HepG2 (cell line): Measurements from ENCODE around the gene FRMD3. TPM values are rescaled to one million over a fixed set of nuclear protein-coding genes. Genes with fewer than 3 reads are reported as not detected.
A peak's percentile ranks its signal among the peaks of the same experiment; 100 is the strongest.

ENCODE experiments used
- ARID2 ChIP-seq: sonication (generic); formaldehyde crosslinking; IDR thresholded peaks from 2 replicates; pipeline ENCODE4 v1.8.1; 2022; ENCODE audit warnings: mild to moderate bottlenecking, missing genetic modification reagents, borderline replicate concordance
- CEBPB ChIP-seq: IDR thresholded peaks from 2 replicates; pipeline ENCODE4 v1.6.1; 2011; ENCODE audit warnings: low read depth, low read length, improper control_type of control experiment, borderline replicate concordance
- HNRNPUL1 ChIP-seq: fragments of 200-400 bp; formaldehyde crosslinking; IDR thresholded peaks from 2 replicates; pipeline ENCODE4 v1.6.1; 2017; ENCODE audit warnings: low read depth, mild to moderate bottlenecking, low read length, moderate library complexity
- KDM2A ChIP-seq: sonication (generic); formaldehyde crosslinking; IDR thresholded peaks from 2 replicates; pipeline ENCODE4 v1.4.0; 2020; ENCODE audit warnings: low read depth, missing genetic modification reagents, borderline replicate concordance
- MED8 ChIP-seq: sonication (generic); formaldehyde crosslinking; IDR thresholded peaks from 2 replicates; pipeline ENCODE4 v1.8.1; 2023; ENCODE audit warnings: mild to moderate bottlenecking, missing genetic modification reagents; ENCODE audit not compliant: insufficient replicate concordance
- NCOA2 ChIP-seq: sonication (generic); formaldehyde crosslinking; IDR thresholded peaks from 2 replicates; pipeline ENCODE4 v1.8.0; 2022; ENCODE audit warnings: inconsistent platforms
- SKIL ChIP-seq: sonication (generic); formaldehyde crosslinking; IDR thresholded peaks from 2 replicates; pipeline ENCODE4 v1.8.0; 2022; ENCODE audit warnings: missing genetic modification reagents, mild to moderate bottlenecking, moderate library complexity, borderline replicate concordance
- THAP7 ChIP-seq: sonication (generic); formaldehyde crosslinking; IDR thresholded peaks from 2 replicates; pipeline ENCODE4 v1.8.1; 2023; ENCODE audit warnings: mild to moderate bottlenecking, missing genetic modification reagents
- TSC22D2 ChIP-seq: sonication (generic); formaldehyde crosslinking; IDR thresholded peaks from 2 replicates; pipeline ENCODE4 v1.5.1; 2020; ENCODE audit warnings: missing genetic modification reagents, mild to moderate bottlenecking, borderline replicate concordance
- WIZ ChIP-seq: sonication (generic); formaldehyde crosslinking; IDR thresholded peaks from 2 replicates; pipeline ENCODE4 v1.5.1; 2020; ENCODE audit warnings: mild to moderate bottlenecking, missing genetic modification reagents
- ZC3H4 ChIP-seq: sonication (generic); formaldehyde crosslinking; IDR thresholded peaks from 2 replicates; pipeline ENCODE4 v1.4.0; 2020; ENCODE audit warnings: missing genetic modification reagents, borderline replicate concordance
- ZNF501 ChIP-seq: sonication (generic); formaldehyde crosslinking; IDR thresholded peaks from 2 replicates; pipeline ENCODE4 v1.5.1; 2020; ENCODE audit warnings: mild to moderate bottlenecking, moderate library complexity, missing genetic modification reagents
- ZNF510 ChIP-seq: sonication (generic); formaldehyde crosslinking; IDR thresholded peaks from 2 replicates; pipeline ENCODE4 v1.4.0; 2020; ENCODE audit warnings: low read depth, mild to moderate bottlenecking, missing genetic modification reagents
- ZNF605 ChIP-seq: sonication (generic); formaldehyde crosslinking; IDR thresholded peaks from 2 replicates; pipeline ENCODE4 v1.8.0; 2022; ENCODE audit warnings: mild to moderate bottlenecking, missing genetic modification reagents
- polyA plus RNA-seq, 8 experiments: library from polyadenylated mRNA; depleted of rRNA in 3 of 8; stranded (reverse) in 7 of 8; unstranded in 1 of 8; fragments of >200 nt; fragmentation: Illumina TruSeq in 4 of 8; extraction: Trizol in 4 of 8; gene quantifications; 2 replicates each; pipeline versions ENCODE4 v1.2.1 to v1.2.3, GENCODE V29; 2011 to 2016; ENCODE audit warnings: low read depth in 4 of 8, missing spikeins in 1 of 8, mixed read lengths in 1 of 8; ENCODE audit not compliant: insufficient read depth in 1 of 8
- total RNA-seq, 5 experiments: library from RNA; depleted of rRNA; stranded (reverse); fragments of >200 nt; fragmentation: Illumina TruSeq; extraction: Trizol; gene quantifications; 2 replicates each; pipeline ENCODE4 v1.2.3, GENCODE V29; 2016; ENCODE audit warnings: low read depth in 1 of 5
- TF ChIP-seq, protein P1 (sequence below): sonication (generic); formaldehyde crosslinking; IDR thresholded peaks from 2 replicates; pipeline ENCODE4 v1.4.0; 2020; ENCODE audit warnings: missing genetic modification reagents, borderline replicate concordance
- TF ChIP-seq, protein P2 (sequence below): sonication (generic); formaldehyde crosslinking; IDR thresholded peaks from 2 replicates; pipeline ENCODE4 v1.5.0; 2020; ENCODE audit warnings: missing genetic modification reagents, mild to moderate bottlenecking, borderline replicate concordance
- TF ChIP-seq, protein P3 (sequence below): sonication (generic); formaldehyde crosslinking; IDR thresholded peaks from 2 replicates; pipeline ENCODE4 v1.8.0; 2022; ENCODE audit warnings: mild to moderate bottlenecking, missing genetic modification reagents, borderline replicate concordance
- TF ChIP-seq, protein P4 (sequence below): sonication (generic); formaldehyde crosslinking; IDR thresholded peaks from 2 replicates; pipeline ENCODE4 v1.8.1; 2023; ENCODE audit warnings: mild to moderate bottlenecking, inconsistent platforms, moderate library complexity, missing genetic modification reagents, borderline replicate concordance

The FRMD3 gene
- total and polyA plus RNA-seq, 2 of the 13 experiments (the other 11 are each of a cell fraction or from before 2014, with no cell fraction given): 3.2 to 7.7 TPM

- peak; percentile 56; the same call in 1 of the 2 replicates for TF ChIP-seq SKIL (CRISPR knock-in tag)
- peak; percentile 74 for TF ChIP-seq ZNF605 (CRISPR knock-in tag)
- TF ChIP-seq, protein P1, sequence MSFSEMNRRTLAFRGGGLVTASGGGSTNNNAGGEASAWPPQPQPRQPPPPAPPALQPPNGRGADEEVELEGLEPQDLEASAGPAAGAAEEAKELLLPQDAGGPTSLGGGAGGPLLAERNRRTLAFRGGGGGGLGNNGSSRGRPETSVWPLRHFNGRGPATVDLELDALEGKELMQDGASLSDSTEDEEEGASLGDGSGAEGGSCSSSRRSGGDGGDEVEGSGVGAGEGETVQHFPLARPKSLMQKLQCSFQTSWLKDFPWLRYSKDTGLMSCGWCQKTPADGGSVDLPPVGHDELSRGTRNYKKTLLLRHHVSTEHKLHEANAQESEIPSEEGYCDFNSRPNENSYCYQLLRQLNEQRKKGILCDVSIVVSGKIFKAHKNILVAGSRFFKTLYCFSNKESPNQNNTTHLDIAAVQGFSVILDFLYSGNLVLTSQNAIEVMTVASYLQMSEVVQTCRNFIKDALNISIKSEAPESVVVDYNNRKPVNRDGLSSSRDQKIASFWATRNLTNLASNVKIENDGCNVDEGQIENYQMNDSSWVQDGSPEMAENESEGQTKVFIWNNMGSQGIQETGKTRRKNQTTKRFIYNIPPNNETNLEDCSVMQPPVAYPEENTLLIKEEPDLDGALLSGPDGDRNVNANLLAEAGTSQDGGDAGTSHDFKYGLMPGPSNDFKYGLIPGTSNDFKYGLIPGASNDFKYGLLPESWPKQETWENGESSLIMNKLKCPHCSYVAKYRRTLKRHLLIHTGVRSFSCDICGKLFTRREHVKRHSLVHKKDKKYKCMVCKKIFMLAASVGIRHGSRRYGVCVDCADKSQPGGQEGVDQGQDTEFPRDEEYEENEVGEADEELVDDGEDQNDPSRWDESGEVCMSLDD (CRISPR knock-in tag): 0 out of 2 replicates have a peak, but pooled peaks have one; percentile 20
- TF ChIP-seq, protein P2, sequence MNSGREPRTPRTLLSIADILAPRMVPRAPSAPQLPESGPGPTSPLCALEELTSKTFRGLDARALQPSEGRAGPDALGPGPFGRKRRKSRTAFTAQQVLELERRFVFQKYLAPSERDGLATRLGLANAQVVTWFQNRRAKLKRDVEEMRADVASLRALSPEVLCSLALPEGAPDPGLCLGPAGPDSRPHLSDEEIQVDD (CRISPR knock-in tag): no peak
- no peak for TF ChIP-seq HNRNPUL1
- no peak for TF ChIP-seq THAP7 (CRISPR knock-in tag)
- TF ChIP-seq ZC3H4 (CRISPR knock-in tag): no peak; the same call in 1 of the 2 replicates
- TF ChIP-seq KDM2A (CRISPR knock-in tag): peak; percentile 89
- TF ChIP-seq ARID2: peak; percentile 92
- TF ChIP-seq, protein P3, sequence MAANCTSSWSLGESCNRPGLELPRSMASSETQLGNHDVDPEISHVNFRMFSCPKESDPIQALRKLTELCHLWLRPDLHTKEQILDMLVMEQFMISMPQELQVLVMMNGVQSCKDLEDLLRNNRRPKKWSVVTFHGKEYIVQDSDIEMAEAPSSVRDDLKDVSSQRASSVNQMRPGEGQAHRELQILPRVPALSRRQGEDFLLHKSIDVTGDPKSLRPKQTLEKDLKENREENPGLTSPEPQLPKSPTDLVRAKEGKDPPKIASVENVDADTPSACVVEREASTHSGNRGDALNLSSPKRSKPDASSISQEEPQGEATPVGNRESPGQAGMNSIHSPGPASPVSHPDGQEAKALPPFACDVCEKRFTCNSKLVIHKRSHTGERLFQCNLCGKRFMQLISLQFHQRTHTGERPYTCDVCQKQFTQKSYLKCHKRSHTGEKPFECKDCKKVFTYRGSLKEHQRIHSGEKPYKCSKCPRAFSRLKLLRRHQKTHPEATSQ (CRISPR knock-in tag): no peak
- TF ChIP-seq, protein P4, sequence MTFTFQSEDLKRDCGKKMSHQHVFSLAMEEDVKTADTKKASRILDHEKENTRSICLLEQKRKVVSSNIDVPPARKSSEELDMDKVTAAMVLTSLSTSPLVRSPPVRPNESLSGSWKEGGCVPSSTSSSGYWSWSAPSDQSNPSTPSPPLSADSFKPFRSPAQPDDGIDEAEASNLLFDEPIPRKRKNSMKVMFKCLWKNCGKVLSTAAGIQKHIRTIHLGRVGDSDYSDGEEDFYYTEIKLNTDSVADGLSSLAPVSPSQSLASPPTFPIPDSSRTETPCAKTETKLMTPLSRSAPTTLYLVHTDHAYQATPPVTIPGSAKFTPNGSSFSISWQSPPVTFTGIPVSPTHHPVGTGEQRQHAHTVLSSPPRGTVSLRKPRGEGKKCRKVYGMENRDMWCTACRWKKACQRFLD (CRISPR knock-in tag): 0 out of 2 replicates have a peak, but pooled peaks have one; percentile 74
- no peak for TF ChIP-seq NCOA2 (CRISPR knock-in tag)
- TF ChIP-seq CEBPB: no peak
- TF ChIP-seq MED8 (CRISPR knock-in tag): peak; percentile 70
- TF ChIP-seq WIZ (CRISPR knock-in tag): peak; percentile 79; the same call in 1 of the 2 replicates
- no peak for TF ChIP-seq TSC22D2 (CRISPR knock-in tag)
- TF ChIP-seq ZNF510 (CRISPR knock-in tag): no peak
- TF ChIP-seq ZNF501 (CRISPR knock-in tag): peak; percentile 91
These were observed at the start of gene FRMD3 (continued) for GRCh38 chr9:83538172-83538889.
